Hepatocyte (in vitro differentiated cells): ENCODE results near the gene FUT7.

Source experiments
- EZH2 ChIP-seq: fragments of 200-600 bp; sonication (generic); IDR thresholded peaks from 2 replicates; pipeline ENCODE4 v1.6.1; 2016; ENCODE audit warnings: antibody characterized with exemption, mild to moderate bottlenecking, borderline replicate concordance
- TF ChIP-seq, protein P1 (sequence below): fragments of 200-600 bp; sonication (generic); IDR thresholded peaks from 2 replicates; pipeline ENCODE4 v1.5.1; 2016; ENCODE audit warnings: antibody characterized with exemption, mild to moderate bottlenecking; ENCODE audit not compliant: poor library complexity

DNA sequence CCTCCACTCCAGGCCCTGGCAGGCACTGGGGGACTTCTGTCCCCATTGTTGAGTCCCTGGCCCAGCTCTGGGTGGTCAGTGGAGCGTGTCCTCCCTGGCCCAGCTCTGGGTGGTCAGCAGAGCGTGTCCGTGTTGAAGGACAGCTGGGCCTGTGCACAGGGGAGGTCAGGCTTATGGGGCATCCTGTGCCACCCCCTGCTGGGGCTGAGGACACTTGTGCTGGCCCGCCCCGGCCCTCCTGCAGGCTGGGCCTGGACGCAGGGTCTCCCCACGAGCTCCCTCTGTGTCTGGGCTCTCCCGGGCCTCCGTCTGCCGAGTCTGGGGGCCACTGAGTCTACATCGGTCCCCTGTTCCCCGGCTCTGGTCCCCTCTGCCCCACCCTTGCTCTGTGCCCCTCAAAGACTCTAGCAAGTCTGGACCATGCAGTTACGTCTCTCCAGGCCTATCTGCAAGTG, 24.0 kb downstream of the FUT7 start:
- TF ChIP-seq EZH2, result no peak
- TF ChIP-seq, protein P1, sequence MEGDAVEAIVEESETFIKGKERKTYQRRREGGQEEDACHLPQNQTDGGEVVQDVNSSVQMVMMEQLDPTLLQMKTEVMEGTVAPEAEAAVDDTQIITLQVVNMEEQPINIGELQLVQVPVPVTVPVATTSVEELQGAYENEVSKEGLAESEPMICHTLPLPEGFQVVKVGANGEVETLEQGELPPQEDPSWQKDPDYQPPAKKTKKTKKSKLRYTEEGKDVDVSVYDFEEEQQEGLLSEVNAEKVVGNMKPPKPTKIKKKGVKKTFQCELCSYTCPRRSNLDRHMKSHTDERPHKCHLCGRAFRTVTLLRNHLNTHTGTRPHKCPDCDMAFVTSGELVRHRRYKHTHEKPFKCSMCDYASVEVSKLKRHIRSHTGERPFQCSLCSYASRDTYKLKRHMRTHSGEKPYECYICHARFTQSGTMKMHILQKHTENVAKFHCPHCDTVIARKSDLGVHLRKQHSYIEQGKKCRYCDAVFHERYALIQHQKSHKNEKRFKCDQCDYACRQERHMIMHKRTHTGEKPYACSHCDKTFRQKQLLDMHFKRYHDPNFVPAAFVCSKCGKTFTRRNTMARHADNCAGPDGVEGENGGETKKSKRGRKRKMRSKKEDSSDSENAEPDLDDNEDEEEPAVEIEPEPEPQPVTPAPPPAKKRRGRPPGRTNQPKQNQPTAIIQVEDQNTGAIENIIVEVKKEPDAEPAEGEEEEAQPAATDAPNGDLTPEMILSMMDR, result no peak
